Esophagus muscularis mucosa (tissue), 3 donors: ENCODE results near the gene CCM2L.

Experiments used
- POLR2AphosphoS5 ChIP-seq, 2 donors: sonication (generic); formaldehyde crosslinking; IDR thresholded peaks; one replicate each; pipeline ENCODE4 v1.6.1; 2017; ENCODE audit warnings: antibody characterized with exemption in 2 of 2
- TF ChIP-seq, protein P1 (sequence below), 3 experiments: fragments of 200-600 bp in 2 of 3; fragments of 450-650 bp in 1 of 3; sonication (generic) in 2 of 3; IDR thresholded peaks; one replicate each; pipeline ENCODE4 v1.5.1; 2017 to 2019; ENCODE audit warnings: antibody characterized with exemption in 3 of 3, mild to moderate bottlenecking in 2 of 3, moderate library complexity in 1 of 3

DNA sequence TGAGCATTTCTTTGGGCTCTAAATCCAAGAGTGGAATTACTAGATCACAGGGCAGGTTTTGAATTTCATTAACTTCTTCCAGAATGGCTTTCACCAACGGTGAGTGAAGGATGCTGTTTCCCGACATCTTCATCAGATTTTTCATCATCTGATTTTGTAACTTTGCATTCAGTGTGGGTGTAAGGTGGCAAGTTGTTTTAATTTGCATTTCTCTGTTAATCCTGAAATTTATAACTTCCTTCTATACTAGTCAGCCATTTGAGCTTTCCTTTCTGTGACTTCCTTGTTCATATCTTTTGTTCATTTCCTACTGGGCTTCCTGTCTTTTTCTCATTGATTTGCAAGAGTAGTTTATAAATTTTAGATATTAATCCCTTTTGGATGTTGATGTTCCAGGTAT, 23.1 kb downstream of the CCM2L start:
- TF ChIP-seq, protein P1, sequence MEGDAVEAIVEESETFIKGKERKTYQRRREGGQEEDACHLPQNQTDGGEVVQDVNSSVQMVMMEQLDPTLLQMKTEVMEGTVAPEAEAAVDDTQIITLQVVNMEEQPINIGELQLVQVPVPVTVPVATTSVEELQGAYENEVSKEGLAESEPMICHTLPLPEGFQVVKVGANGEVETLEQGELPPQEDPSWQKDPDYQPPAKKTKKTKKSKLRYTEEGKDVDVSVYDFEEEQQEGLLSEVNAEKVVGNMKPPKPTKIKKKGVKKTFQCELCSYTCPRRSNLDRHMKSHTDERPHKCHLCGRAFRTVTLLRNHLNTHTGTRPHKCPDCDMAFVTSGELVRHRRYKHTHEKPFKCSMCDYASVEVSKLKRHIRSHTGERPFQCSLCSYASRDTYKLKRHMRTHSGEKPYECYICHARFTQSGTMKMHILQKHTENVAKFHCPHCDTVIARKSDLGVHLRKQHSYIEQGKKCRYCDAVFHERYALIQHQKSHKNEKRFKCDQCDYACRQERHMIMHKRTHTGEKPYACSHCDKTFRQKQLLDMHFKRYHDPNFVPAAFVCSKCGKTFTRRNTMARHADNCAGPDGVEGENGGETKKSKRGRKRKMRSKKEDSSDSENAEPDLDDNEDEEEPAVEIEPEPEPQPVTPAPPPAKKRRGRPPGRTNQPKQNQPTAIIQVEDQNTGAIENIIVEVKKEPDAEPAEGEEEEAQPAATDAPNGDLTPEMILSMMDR (IDR thresholded peaks at IDR 0.05) = no peak
- TF ChIP-seq POLR2AphosphoS5 (IDR thresholded peaks at IDR 0.05) = no peak
